ENCODE measurements around the gene CEACAM7.

The CEACAM7 gene

DNA sequence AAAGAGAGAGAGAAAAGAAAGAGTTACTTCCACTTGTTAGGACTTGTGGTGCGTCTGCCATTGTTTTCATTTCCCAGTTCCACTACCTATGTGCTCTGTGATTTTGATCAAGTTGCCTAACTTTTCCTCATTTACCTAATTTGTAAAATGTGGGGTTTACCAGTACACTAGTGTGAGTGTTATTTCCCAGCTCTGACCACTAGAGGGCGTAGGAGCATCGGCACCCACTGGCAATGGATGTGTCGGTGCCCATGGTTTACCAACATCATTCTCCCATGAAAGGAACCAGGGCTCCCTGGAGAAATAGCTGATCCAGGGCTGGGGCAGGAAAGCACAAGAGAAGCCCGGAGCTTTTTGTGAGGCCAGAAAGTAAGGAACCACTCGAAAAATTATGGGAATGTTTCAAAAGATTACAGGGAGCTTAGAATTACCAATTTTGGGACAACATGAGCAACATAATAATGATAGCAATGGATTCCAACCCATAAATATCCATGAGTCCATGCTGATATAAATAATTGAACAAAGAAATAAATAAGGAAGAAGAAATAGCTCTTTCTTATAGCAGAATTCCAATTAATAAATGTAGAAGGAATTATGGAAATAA, 46.1 kb downstream of the CEACAM7 start (continued):
- TF ChIP-seq GLIS3 (CRISPR knock-in tag; IDR thresholded peaks at IDR 0.05), result no peak
- no peak for TF ChIP-seq OSR1 (CRISPR knock-in tag; IDR thresholded peaks at IDR 0.05)

DNA sequence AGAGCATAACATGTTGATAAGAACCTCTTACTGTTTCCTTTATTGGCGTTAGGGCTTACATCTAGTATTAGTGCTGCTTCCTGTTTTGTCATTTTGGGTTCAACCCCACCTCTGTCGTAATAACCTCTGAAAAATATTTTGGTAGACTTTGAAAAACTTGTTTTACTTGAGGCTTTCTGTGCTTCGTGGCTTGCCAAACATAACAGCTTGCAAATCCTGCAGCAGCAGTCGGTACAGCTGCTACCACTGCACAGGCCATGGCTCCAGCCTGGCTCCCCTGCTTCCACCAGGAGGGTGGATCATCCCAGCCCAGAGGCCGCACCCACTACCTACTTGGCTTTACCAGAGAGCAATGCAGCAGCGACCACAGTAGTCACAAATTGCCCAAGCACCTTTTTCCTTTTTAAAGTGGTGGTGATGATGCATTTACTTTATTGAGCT, 49.4 kb downstream of the CEACAM7 start:
- no peak for ATAC-seq
- TF ChIP-seq BACH2 (CRISPR knock-in tag; IDR thresholded peaks at IDR 0.05; ENCODE audit: borderline replicate concordance) (no peak), ZFP3 (CRISPR knock-in tag; IDR thresholded peaks at IDR 0.05) (no peak), RARB (CRISPR knock-in tag; IDR thresholded peaks at IDR 0.05) (no peak), ZNF565 (CRISPR knock-in tag; conservative IDR thresholded peaks at IDR 0.05; ENCODE audit: low read depth) (no peak), TCF4 (CRISPR knock-in tag; IDR thresholded peaks at IDR 0.05; ENCODE audit: borderline replicate concordance) (no peak)

- TF ChIP-seq SNAI2 (CRISPR knock-in tag; IDR thresholded peaks at IDR 0.05), result no peak
- no peak for TF ChIP-seq OSR1 (CRISPR knock-in tag; IDR thresholded peaks at IDR 0.05)
- TF ChIP-seq PATZ1 (CRISPR knock-in tag; IDR thresholded peaks at IDR 0.05; ENCODE audit: borderline replicate concordance), result no peak
- no peak for TF ChIP-seq POU6F1 (CRISPR knock-in tag; IDR thresholded peaks at IDR 0.05; ENCODE audit: borderline replicate concordance, low read depth)
- no peak for TF ChIP-seq ZFP3 (CRISPR knock-in tag; IDR thresholded peaks at IDR 0.05)
- no peak for TF ChIP-seq TOX (CRISPR knock-in tag; IDR thresholded peaks at IDR 0.05; ENCODE audit: borderline replicate concordance)
- no peak for TF ChIP-seq ESRRG (CRISPR knock-in tag; IDR thresholded peaks at IDR 0.05)
- TF ChIP-seq ZNF8 (CRISPR knock-in tag; IDR thresholded peaks at IDR 0.05), result no peak
- TF ChIP-seq PPARA (CRISPR knock-in tag; IDR thresholded peaks at IDR 0.05; ENCODE audit: borderline replicate concordance), result no peak
- TF ChIP-seq ZNF565 (CRISPR knock-in tag; conservative IDR thresholded peaks at IDR 0.05; ENCODE audit: low read depth), result no peak
- TF ChIP-seq ARNTL (CRISPR knock-in tag; IDR thresholded peaks at IDR 0.05; ENCODE audit: borderline replicate concordance, low read depth), result no peak
- TF ChIP-seq ZC3H10 (CRISPR knock-in tag; IDR thresholded peaks at IDR 0.05), result no peak
- no peak for TF ChIP-seq RARB (CRISPR knock-in tag; IDR thresholded peaks at IDR 0.05)
- TF ChIP-seq CREB5 (CRISPR knock-in tag; IDR thresholded peaks at IDR 0.05; ENCODE audit: low read depth), result no peak
- TF ChIP-seq ZFP30 (CRISPR knock-in tag; IDR thresholded peaks at IDR 0.05), result no peak
- TF ChIP-seq CSRNP3 (CRISPR knock-in tag; IDR thresholded peaks at IDR 0.05), result no peak
- ATAC-seq, result no peak
These were observed 50.6 kb downstream of the CEACAM7 start for GRCh38 chr19:41637484-41637883.

DNA sequence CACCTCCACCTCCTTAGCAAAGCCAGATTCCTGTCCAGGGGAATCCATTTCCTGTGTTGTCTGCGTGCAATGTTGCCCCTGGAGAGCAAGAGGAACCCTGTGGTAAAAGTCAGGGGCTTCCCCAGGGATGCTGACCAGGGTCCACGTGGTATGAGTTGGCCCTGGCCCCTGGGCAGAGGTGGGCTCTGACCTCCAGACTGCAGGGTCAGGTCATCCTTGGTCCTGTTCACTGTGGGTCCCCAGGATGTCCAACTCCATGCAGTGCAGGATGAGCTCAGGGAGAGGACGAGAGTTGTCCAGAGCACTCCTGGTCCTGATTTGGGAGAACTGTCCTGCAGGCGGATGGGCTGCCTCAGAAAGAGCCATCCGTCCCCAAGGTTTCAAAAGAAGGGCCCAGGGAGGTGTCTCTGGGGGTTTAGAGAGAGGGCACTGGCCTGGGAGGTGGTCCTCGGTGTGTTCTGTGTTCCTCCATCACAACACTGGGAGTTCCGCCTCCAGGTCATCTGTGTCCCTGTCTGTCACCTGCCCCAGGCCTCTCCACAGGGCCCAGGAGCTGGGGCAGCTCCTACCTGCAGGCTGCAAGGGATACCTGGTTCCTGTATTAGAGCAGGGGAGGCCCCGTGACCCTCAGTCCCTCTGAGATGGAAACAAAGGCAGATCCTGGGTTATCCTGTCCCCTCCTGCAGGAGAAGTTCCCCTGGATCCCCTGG, 59.9 kb downstream of the CEACAM7 start:
- no peak for ATAC-seq
- no peak for TF ChIP-seq TCF4 (CRISPR knock-in tag; IDR thresholded peaks at IDR 0.05; ENCODE audit: borderline replicate concordance)
- no peak for TF ChIP-seq GLIS3 (CRISPR knock-in tag; IDR thresholded peaks at IDR 0.05)
- no peak for TF ChIP-seq RARB (CRISPR knock-in tag; IDR thresholded peaks at IDR 0.05)
- no peak for TF ChIP-seq OSR1 (CRISPR knock-in tag; IDR thresholded peaks at IDR 0.05)
- no peak for TF ChIP-seq SNAI2 (CRISPR knock-in tag; IDR thresholded peaks at IDR 0.05)
- TF ChIP-seq ZNF565 (CRISPR knock-in tag; conservative IDR thresholded peaks at IDR 0.05; ENCODE audit: low read depth), result no peak
- TF ChIP-seq ZFP30 (CRISPR knock-in tag; IDR thresholded peaks at IDR 0.05), result no peak

GRCh38 chr19:41626877-41627276, 61.2 kb downstream of the CEACAM7 start, which contains the start of gene CEACAM4:
Gene CEACAM4 (minus strand): TSS chr19:41627074. CDS start chr19:41626963, 111 bp downstream.
- no peak for ATAC-seq
- TF ChIP-seq ISL1 (CRISPR knock-in tag; IDR thresholded peaks at IDR 0.05) (no peak), ARNTL (CRISPR knock-in tag; IDR thresholded peaks at IDR 0.05; ENCODE audit: borderline replicate concordance, low read depth) (no peak), PPARA (CRISPR knock-in tag; IDR thresholded peaks at IDR 0.05; ENCODE audit: borderline replicate concordance) (no peak), PATZ1 (CRISPR knock-in tag; IDR thresholded peaks at IDR 0.05; ENCODE audit: borderline replicate concordance) (no peak), GLIS3 (CRISPR knock-in tag; IDR thresholded peaks at IDR 0.05) (no peak), TCF4 (CRISPR knock-in tag; IDR thresholded peaks at IDR 0.05; ENCODE audit: borderline replicate concordance) (no peak), SNAI2 (CRISPR knock-in tag; IDR thresholded peaks at IDR 0.05) (no peak), ZNF8 (CRISPR knock-in tag; IDR thresholded peaks at IDR 0.05) (no peak), RARB (CRISPR knock-in tag; IDR thresholded peaks at IDR 0.05) (no peak), CREB5 (CRISPR knock-in tag; IDR thresholded peaks at IDR 0.05; ENCODE audit: low read depth) (no peak), ESRRG (CRISPR knock-in tag; IDR thresholded peaks at IDR 0.05) (no peak), CSDC2 (CRISPR knock-in tag; IDR thresholded peaks at IDR 0.05) (no peak)

All from SK-N-SH treated with all-trans-retinoic acid at 6 μM for 48 hours (cell line).